Activated CD4-positive, alpha-beta memory T cell treated with anti-CD3 and anti-CD28 coated beads for 36 hours (primary cell): ENCODE measurements around the gene SEPTIN1. TPM values are rescaled to one million over a fixed set of nuclear protein-coding genes. Genes with fewer than 3 reads are reported as not detected.
"Not testable (repeated sequence)": the region's sequence is repeated elsewhere in the genome, so short reads cannot be mapped to it uniquely, and the experiment has no call there.

ENCODE experiments used
- CTCF ChIA-PET: fragments of 350-600 bp; sonication (Branson Sonifier 250); formaldehyde crosslinking; loops from one replicate; lab custom pipeline; 2021; ENCODE audit warnings: antibody characterized with exemption, inconsistent platforms; lab: Charles Lee
- POLR2A ChIA-PET: fragments of 350-600 bp; sonication (Branson Sonifier 250); formaldehyde crosslinking; loops from one replicate; lab custom pipeline; 2021; ENCODE audit warnings: antibody characterized with exemption; lab: Charles Lee
- DNase-seq: peaks from one replicate; pipeline ENCODE4 v3.0.0-alpha.2; 2020
- H3K27ac Mint-ChIP-seq: one replicate; pipeline ENCODE4 v1.8.0; 2021; ENCODE audit warnings: mixed read lengths
- H3K27me3 Mint-ChIP-seq: one replicate; pipeline ENCODE4 v1.8.0; 2021; ENCODE audit warnings: mixed read lengths
- H3K36me3 Mint-ChIP-seq: one replicate; pipeline ENCODE4 v1.8.0; 2021; ENCODE audit warnings: mixed read lengths
- H3K4me1 Mint-ChIP-seq: one replicate; pipeline ENCODE4 v1.8.0; 2021; ENCODE audit warnings: low read depth, mixed read lengths
- H3K4me3 Mint-ChIP-seq: one replicate; pipeline ENCODE4 v1.8.0; 2021; ENCODE audit warnings: mild to moderate bottlenecking, mixed read lengths
- H3K9me3 Mint-ChIP-seq: one replicate; pipeline ENCODE4 v1.8.0; 2021; ENCODE audit warnings: mixed read lengths
- intact Hi-C: fragments of 100-400 bp; cut with micrococcal nuclease; formaldehyde crosslinking; loops from one replicate; pipeline ENCODE4 v1.15.1; 2023
- total RNA-seq, 2 experiments: library from RNA; stranded (reverse); gene quantifications; one replicate each; pipeline ENCODE4 v1.2.3, GENCODE V29; 2021

The SEPTIN1 gene
- total RNA-seq, 2 experiments from 2014 or later: 199 to 202 TPM

DNA sequence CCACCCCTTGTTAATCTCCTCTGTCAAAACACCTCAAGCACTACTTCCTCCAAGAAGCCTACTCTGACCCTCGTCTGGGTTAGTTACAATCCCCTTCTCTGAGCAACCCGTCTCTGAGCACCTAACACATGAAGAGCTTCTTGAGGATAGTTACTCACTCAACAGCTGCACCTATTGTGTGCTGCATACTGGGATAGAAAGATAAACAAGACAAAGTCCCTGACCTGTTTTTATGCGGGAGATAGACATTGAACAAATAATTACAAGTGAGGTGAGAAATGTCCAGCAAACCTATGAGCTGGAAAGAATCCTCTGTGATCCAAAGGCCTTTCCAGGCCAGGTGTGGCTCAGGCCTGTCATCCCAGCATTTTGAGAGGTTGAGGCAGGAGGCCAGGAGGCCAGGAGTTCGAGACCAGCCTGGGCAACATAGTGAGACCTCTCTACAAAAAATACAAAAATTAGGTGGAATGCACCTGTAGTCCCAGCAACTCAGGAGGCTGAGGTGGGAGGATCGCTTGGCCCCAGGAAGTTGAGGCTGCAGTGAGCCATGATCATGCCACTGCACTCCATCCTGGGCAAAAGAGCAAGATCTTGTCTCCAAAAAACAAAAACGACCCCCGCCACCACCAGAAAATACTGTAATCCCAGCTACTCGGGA, 19.5 kb upstream of the SEPTIN1 start:
- peaks cover 10% of the 10 kb centered on the region for H3K36me3 Mint-ChIP-seq
- no peaks in the 10 kb centered on the region for H3K27me3 Mint-ChIP-seq
- CTCF ChIA-PET: interaction anchor here (1.1 to 1.4 kb wide), 2 partner anchors 16 to 28 kb away, joined by 3 read pairs; partner anchors contain the start of gene DCTPP1
- H3K27ac Mint-ChIP-seq: peak overlapping the region; percentile 6
- no peak for DNase-seq
- peak overlapping the region; percentile 82 for H3K4me3 Mint-ChIP-seq
- H3K9me3 Mint-ChIP-seq: no peaks in the 10 kb centered on the region
- intact Hi-C loops: no loop called here
- peaks cover 24% of the 10 kb centered on the region for H3K4me1 Mint-ChIP-seq
- POLR2A ChIA-PET: interaction anchor here (0.9 to 1.1 kb wide), 3 partner anchors 12 to 52 kb away, joined by 3 to 5 read pairs (median 3); partner anchors contain the start of gene SEPTIN1

DNA sequence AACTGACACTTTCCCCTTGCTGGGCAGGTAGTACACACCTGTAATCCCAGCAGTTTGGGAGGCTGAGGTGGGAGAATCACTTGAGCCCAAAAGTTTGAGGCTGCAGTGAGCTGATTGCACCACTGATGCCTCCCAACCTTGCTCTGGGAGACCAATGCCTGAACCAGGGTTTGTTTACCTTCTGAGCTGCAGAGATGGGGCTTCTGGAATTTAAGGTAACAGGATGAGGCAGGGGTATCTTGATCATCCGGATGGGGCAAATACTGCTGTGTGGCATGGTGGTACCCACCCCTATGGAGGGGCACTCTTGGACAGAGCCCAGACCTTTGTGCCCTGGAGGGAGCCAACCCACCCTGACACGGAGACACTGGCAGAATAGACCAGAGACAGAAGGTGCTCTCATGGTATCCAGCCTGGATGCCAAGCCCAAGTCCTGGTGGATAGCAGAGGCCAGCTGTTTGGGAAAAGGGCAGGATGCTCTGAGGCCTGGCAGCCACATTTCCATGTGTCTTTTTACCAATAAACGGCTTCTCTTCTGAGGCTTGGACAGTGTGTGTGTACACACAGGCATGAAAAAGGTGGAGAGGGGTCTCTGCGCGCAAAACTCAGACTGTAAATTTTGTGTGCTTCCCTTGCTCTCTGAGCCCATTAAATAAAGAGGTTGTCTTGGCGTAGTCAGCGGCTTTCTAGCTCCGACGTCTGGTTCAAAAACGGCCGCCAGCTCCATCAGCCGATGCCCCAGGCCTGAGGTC, 17.2 kb upstream of the SEPTIN1 start:
- Mint-ChIP-seq H3K4me1 (peaks cover 35% of the 10 kb centered on the region), H3K27ac (peak overlapping the region; percentile 83)

DNA sequence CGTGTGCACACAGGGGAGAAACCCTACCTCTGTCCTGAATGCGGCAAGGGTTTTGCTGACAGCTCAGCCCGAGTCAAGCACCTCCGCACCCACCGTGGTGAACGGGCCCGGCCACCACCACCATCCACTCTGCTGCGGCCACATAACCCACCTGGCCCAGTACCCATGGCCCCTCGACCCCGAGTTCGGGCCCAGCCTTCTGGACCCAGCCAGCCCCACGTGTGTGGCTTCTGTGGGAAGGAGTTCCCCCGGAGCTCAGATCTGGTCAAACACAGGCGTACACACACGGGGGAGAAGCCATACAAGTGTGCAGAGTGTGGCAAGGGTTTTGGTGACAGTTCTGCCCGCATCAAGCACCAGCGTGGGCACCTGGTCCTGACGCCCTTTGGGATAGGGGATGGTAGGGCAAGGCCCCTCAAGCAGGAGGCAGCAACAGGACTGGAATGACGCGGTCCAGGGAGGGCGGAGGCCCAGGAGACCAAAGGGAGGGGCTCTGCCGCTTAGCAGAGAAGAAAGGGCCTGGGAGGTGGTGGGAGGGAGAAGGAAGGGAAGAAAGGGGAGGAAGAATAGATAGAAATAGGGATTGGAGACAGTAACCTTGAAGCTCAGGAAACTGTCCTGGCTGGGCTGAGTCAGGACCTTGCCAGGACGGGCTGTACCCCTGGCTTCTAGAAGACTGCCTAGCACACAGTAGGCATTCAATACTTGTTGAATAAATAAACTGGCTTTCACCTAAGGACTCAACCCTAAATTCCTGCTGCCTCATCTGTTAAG, 16.5 kb upstream of the SEPTIN1 start:
- H3K36me3 Mint-ChIP-seq: peaks cover 15% of the 10 kb centered on the region
- intact Hi-C loops: no loop called here
- CTCF ChIA-PET: interaction anchor here (2.1 kb wide), 1 partner anchor 10 kb away, joined by 9 read pairs; no protein-coding TSS in a partner anchor
- peak overlapping the region; percentile 32 for H3K4me3 Mint-ChIP-seq
- no peaks in the 10 kb centered on the region for H3K27me3 Mint-ChIP-seq
- no peak overlapping the region for H3K27ac Mint-ChIP-seq
- DNase-seq: no peak
- H3K9me3 Mint-ChIP-seq: no peaks in the 10 kb centered on the region
- POLR2A ChIA-PET: interaction anchor here (0.9 to 1.0 kb wide), 2 partner anchors 8 to 16 kb away, joined by 3 to 4 read pairs; partner anchors contain the start of gene SEPTIN1
- H3K4me1 Mint-ChIP-seq: peaks cover 38% of the 10 kb centered on the region

More for the DNA sequence above, 17.2 kb upstream of the SEPTIN1 start:
- peak overlapping the region; percentile 82 for H3K4me3 Mint-ChIP-seq
- H3K36me3 Mint-ChIP-seq: peaks cover 15% of the 10 kb centered on the region
- ChIA-PET CTCF (interaction anchor here (2.1 kb wide), 1 partner anchor 10 kb away, joined by 9 read pairs; no protein-coding TSS in a partner anchor), POLR2A (interaction anchor here (0.6 to 0.9 kb wide), 2 partner anchors 10 to 17 kb away, joined by 3 read pairs; partner anchors contain the start of gene SEPTIN1)
- no peaks in the 10 kb centered on the region for H3K27me3 Mint-ChIP-seq
- no peak for DNase-seq
- intact Hi-C loops: loop anchor here (1.0 kb wide), 1 partner anchor 21 kb away; no protein-coding TSS in a partner anchor
- H3K9me3 Mint-ChIP-seq: no peaks in the 10 kb centered on the region

DNA sequence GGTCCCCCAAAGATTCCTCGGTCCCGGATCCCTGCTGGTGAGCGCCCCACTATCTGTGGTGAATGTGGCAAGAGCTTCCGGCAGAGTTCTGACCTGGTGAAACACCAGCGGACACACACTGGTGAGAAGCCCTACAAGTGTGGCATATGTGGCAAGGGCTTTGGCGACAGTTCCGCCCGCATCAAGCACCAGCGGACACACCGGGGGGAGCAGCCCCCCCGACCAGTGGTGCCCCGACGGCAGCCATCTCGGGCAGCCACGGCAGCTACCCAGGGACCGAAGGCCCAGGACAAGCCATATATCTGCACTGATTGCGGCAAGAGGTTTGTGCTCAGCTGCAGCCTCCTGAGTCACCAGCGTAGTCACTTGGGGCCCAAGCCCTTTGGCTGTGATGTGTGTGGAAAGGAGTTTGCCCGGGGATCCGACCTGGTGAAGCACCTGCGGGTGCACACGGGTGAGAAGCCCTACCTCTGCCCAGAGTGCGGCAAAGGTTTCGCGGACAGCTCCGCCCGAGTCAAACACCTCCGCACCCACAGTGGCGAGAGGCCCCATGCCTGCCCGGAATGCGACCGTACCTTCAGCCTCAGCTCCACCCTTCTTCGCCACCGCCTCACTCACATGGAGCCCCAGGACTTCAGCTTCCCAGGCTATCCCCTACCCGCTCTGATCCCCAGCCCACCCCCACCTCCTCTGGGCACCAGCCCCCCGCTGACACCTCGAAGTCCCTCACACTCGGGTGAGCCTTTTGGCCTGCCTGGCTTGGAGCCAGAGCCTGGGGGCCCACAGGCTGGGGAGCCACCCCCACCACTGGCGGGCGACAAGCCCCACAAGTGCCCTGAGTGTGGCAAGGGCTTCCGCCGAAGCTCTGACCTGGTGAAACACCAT, 15.7 kb upstream of the SEPTIN1 start:
- Mint-ChIP-seq H3K4me3 (no peak overlapping the region), H3K9me3 (no peaks in the 10 kb centered on the region), H3K27me3 (no peaks in the 10 kb centered on the region), H3K4me1 (peaks cover 38% of the 10 kb centered on the region), H3K36me3 (peaks cover 15% of the 10 kb centered on the region), H3K27ac (no peak overlapping the region)
- intact Hi-C loops: no loop called here
- ChIA-PET CTCF (interaction anchor here (1.1 to 3.5 kb wide), 2 partner anchors 16 to 252 kb away, joined by 3 to 24 read pairs; partner anchors contain the start of gene SEPTIN1), POLR2A (interaction anchor here (1.0 kb wide), 1 partner anchor 9 kb away, joined by 4 read pairs; no protein-coding TSS in a partner anchor)
- no peak for DNase-seq

DNA sequence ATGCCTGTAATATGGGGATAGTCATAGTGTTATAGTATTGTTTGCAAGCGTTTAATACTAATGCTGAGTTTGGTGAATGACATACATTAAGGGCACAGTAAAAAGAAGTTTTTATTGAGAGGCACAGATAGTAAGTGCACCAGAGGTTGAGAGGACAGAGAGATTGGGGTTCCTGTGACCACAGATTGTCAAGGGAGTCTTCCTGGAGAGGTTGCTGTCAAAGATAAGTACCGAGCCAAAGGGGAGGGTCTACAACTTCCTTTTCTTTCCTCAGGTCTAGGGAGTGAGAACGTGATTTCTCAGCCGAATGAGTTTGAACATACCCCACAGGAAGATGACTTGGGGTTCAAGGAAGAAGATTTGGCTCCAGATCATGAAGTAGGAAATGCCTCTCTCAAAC, 14.7 kb upstream of the SEPTIN1 start:
- ChIA-PET POLR2A (interaction anchor here (2.5 kb wide), 1 partner anchor 14 kb away, joined by 20 read pairs; the partner anchor contains the start of gene SEPTIN1), CTCF (interaction anchor here (1.1 to 3.5 kb wide), 5 partner anchors 10 to 285 kb away, joined by 3 to 48 read pairs (median 9); partner anchors contain the start of genes SEPTIN1 and ZNF771)
- no peaks in the 10 kb centered on the region for H3K27me3 Mint-ChIP-seq
- H3K36me3 Mint-ChIP-seq: peaks cover 15% of the 10 kb centered on the region
- peaks cover 38% of the 10 kb centered on the region for H3K4me1 Mint-ChIP-seq
- no peak for DNase-seq
- H3K27ac Mint-ChIP-seq: no peak overlapping the region
- intact Hi-C loops: no loop called here
- H3K9me3 Mint-ChIP-seq: no peaks in the 10 kb centered on the region
- H3K4me3 Mint-ChIP-seq: peak overlapping the region; percentile 39

DNA sequence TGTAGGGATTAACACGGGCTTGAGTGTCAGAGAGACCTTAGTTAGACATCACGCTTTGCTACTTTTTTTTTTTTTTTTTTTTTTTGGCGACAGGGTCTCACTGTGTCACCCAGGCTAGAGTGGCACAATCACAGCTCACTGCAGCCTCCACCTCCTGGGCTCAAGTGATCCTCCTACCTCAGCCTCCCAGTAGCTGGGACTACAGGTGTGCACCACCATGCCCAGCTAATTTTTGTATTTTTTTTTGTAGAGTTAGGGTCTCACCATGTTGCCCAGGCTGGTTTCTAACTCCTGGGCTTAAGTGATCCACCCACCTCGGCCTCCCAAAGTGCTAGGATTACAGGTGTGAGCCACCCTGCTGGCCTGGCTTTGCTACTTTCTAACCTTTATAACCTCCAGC, 14.3 kb upstream of the SEPTIN1 start:
- POLR2A ChIA-PET: interaction anchor here (0.8 to 2.5 kb wide), 6 partner anchors 11 to 161 kb away, joined by 3 to 20 read pairs (median 4); partner anchors contain the start of genes SEPTIN1 and ZNF771
- H3K9me3 Mint-ChIP-seq, H3K27me3 Mint-ChIP-seq, DNase-seq, H3K27ac Mint-ChIP-seq, intact Hi-C loops: not testable (repeated sequence)
- CTCF ChIA-PET: interaction anchor here (1.7 to 3.5 kb wide), 6 partner anchors 11 to 284 kb away, joined by 5 to 48 read pairs (median 8); partner anchors contain the start of genes SEPTIN1 and ZNF771
- peaks cover 15% of the 10 kb centered on the region for H3K36me3 Mint-ChIP-seq
- H3K4me3 Mint-ChIP-seq: peak overlapping the region; percentile 39
- peaks cover 37% of the 10 kb centered on the region for H3K4me1 Mint-ChIP-seq

DNA sequence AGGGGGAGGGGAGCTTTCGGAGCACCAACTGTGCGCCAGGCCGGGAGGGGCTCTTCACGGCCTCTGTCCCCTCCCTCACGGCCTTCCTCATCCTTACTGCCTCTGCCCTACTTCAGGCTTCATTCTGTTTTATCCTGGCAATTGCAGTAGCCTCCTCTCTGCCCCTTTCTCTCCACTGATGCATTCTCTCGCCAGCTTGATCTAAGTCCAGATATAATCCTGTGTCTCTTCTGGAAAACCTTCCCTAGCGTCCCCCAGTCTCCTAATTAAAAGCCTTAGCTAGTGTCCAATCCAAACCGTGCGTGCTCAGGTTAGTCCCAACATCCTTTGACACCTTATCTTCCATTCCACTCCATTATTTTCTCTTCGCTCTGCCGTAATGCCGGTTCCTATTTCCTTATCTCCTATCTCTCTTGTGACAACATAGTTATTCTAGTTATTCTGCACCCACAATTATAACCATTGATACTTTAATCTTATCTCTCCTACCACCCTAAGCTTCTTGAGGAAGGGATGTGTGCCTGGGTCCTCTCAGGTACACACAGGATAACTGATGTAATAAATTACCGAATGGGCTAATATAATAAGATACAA, 13.7 kb upstream of the SEPTIN1 start:
- CTCF ChIA-PET: interaction anchor here (1.0 to 3.5 kb wide), 11 partner anchors 11 to 284 kb away, joined by 3 to 48 read pairs (median 5); partner anchors contain the start of genes SEPTIN1 and ZNF771

DNA sequence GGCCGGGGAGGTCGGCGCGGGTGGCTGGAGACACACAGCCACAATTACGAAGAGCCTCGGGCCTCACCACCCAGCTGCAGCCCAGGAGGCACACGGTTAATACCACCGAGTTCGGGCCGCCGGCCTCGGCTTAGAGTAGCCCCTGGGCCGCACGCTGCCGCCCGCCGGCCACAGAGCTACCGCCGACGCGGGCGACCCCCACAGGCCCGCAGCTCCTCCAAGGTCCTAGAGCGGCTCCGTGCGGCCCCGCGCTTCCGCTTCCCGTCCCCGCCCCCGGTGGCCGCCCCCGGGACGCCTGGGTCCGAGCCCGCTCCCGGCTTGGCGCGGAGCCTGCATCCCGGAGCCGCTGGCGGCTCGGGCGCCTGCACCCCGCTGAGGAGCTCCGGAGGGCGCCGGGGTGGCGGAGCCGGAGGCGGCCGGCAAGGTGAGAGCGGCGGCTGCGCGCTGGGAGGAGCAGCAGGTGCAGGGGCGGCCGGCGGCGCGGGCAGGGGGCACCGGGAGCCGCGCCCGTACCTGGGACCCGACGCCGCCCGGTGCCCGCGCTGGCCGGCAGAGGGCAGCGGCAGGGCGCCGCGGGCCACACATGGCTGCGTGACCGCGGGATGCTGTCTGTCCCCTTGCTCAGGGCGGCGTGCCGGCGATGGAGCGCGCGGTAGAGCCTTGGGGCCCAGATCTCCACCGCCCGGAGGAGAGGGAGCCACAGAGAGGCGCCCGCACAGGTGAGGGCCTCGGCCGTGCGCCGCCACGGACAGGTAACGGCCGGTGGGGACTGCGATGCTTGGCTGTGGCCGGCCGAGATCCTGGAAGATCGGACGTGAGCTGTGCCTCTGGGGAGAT, 13.0 kb upstream of the SEPTIN1 start, which contains the start of gene ZNF48:
Gene ZNF48 (plus strand): TSS at position 266 of the 837 bp plus-strand sequence. CDS start 375 bp downstream, at position 641.
- POLR2A ChIA-PET: interaction anchor here (0.5 to 2.5 kb wide), 12 partner anchors 12 to 275 kb away, joined by 3 to 20 read pairs (median 3); partner anchors contain the start of genes SEPTIN1, ZNF689 and ZNF771
- peak within 1 kb of the TSS; percentile 81 for H3K4me3 Mint-ChIP-seq
- peaks cover 15% of the 10 kb centered on the region for H3K36me3 Mint-ChIP-seq
- H3K27ac Mint-ChIP-seq: peak within 1 kb of the TSS; percentile 76
- peak; percentile 64 for DNase-seq
- peaks cover 32% of the 10 kb centered on the region for H3K4me1 Mint-ChIP-seq
- H3K9me3 Mint-ChIP-seq: no peaks in the 10 kb centered on the region
- H3K27me3 Mint-ChIP-seq: no peaks in the 10 kb centered on the region
- CTCF ChIA-PET: interaction anchor here (0.6 to 3.5 kb wide), 14 partner anchors 12 to 283 kb away, joined by 3 to 48 read pairs (median 5); partner anchors contain the start of genes DCTPP1, SEPTIN1 and ZNF771
- intact Hi-C loops: loop anchor here (2.0 kb wide), 1 partner anchor 15 kb away; no protein-coding TSS in a partner anchor

More for the DNA sequence above, 13.7 kb upstream of the SEPTIN1 start:
- Mint-ChIP-seq H3K4me3 (peak overlapping the region; percentile 81), H3K4me1 (peaks cover 34% of the 10 kb centered on the region), H3K27me3 (no peaks in the 10 kb centered on the region), H3K9me3 (no peaks in the 10 kb centered on the region), H3K36me3 (peaks cover 15% of the 10 kb centered on the region), H3K27ac (peak overlapping the region; percentile 52)
- no peak for DNase-seq
- intact Hi-C loops: loop anchor here (2.0 kb wide), 1 partner anchor 15 kb away; no protein-coding TSS in a partner anchor
- POLR2A ChIA-PET: interaction anchor here (0.8 to 2.5 kb wide), 7 partner anchors 11 to 162 kb away, joined by 3 to 20 read pairs (median 3); partner anchors contain the start of genes SEPTIN1 and ZNF771
